ENCODE measurements around the gene LILRB5.
"Not testable (repeated sequence)": the region's sequence is repeated elsewhere in the genome, so short reads cannot be mapped to it uniquely, and the experiment has no call there.

LILRB5 gene

DNA sequence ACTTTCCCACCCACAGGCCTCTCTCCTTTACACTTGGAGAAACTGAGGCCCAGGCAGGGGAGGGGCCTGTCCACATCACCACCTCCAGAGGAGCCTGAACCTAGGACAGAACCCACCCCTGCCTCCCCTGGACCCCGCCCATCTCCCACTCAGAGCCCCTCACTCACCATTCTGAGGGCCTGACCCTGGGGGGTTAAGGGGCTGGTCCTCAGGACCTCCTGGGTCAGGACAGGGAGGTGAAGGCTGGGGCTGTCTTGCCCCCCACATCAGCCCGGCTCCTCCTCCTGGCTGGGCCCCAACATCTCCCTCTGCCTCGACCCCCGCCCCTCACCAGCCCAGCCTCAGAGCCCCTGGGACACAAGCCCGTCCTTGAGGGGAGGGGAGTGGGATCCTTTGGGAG lies 37.4 kb downstream of the LILRB5 start:
- H3K4me1 ChIP-seq; H3K4me3 ChIP-seq; intact Hi-C loops (cut with DNase I; ENCODE audit: low total_unique reads); DNase-seq; H3K27ac ChIP-seq; H3K9me3 ChIP-seq: not testable (repeated sequence)
- peaks cover 0 to 12% (median 0%) of the 10 kb centered on the region in 3 donors for H3K36me3 ChIP-seq
- peaks cover 0 to 34% of the 10 kb centered on the region in 2 donors for H3K27me3 ChIP-seq

DNA sequence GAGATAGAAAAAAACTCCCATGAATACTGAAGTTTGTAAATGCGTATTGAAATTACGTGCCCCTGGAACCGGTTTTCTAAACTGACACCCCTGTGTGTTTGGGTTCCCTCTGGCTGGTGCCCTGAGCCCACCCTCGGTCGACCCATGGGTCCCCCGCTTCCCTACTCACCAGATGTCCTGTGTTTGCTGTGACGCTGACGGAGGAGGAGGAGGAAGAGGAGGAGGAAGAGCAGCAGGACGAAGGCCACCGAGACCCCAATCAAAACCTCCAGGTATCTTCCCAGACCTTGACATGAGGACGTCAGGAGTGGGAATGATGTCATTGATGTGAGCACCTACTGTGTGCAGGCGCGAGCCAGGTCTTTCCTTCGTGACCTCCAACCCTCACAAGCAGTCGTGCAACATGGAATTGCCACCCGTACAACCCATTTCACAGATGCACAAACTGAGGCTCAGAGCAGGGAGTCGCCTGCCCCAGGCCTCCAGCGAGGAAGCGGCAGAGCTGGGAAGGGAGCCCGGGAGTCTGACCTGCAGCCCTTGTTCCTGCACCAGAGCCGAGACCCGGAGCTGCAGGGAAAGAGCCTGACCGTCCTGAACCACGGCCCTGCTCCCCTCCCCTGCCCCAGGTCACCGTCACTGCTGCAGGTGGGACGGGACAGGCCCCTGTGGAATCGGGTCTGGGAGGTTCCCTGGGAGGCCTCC lies 38.0 kb downstream of the LILRB5 start:
- no peak for DNase-seq
- intact Hi-C loops (cut with DNase I; ENCODE audit: low total_unique reads) = no loop called here
- Histone ChIP-seq H3K27me3 (peaks cover 0 to 34% of the 10 kb centered on the region in 2 donors), H3K4me1 (no peaks in the 10 kb centered on the region), H3K36me3 (peaks cover 0 to 12% (median 0%) of the 10 kb centered on the region in 3 donors), H3K9me3 (no peaks in the 10 kb centered on the region), H3K4me3 (no peak overlapping the region), H3K27ac (no peak overlapping the region)
- TF ChIP-seq CTCF (IDR thresholded peaks at IDR 0.05) = no peak

GRCh38 chr19:54218259-54218658 lies 38.8 kb downstream of the LILRB5 start:
- intact Hi-C loops (cut with DNase I; ENCODE audit: low total_unique reads) = no loop called here
- H3K27me3 ChIP-seq = peaks cover 0 to 27% of the 10 kb centered on the region in 2 donors
- H3K4me3 ChIP-seq = no peak overlapping the region
- no peaks in the 10 kb centered on the region for H3K4me1 ChIP-seq
- H3K36me3 ChIP-seq = peaks cover 0 to 12% (median 0%) of the 10 kb centered on the region in 3 donors
- TF ChIP-seq CTCF (IDR thresholded peaks at IDR 0.05) = no peak
- H3K27ac ChIP-seq = no peak overlapping the region
- H3K9me3 ChIP-seq = no peaks in the 10 kb centered on the region
- DNase-seq = no peak

DNA sequence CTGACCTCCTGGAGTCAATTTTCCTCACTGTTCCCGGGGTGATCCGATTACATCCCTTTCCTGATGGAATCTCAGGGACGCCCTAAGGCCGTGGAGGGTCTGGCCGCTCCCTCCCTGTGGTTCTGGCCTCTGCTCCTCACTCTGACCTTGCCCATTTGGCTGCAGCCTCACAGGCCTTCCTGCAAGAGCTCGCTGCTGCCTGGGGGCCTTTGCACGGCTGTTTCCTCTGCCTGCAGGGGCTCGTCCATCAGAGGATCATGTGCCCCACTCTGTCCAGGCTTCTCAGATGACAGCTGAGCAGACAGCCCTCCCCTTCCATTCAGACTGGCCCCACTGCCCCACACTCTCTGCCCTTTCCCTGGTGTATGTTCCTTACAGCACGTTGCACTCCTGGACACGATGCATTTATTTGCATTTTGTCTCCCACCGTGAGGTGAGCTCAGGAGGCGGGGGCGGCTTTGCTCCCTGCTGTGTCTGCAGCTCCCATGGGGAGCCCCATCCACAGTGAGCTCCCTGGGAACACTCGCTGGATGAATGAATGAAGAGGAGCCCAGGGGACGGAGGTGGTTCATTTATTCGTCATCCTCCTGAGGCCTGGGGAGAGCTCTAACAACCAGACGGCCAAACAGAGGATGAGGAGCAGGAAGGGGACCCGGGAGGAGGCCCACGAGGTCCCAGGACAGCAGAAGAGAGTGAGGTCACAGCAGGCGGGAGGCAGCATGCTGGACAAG lies 39.4 kb downstream of the LILRB5 start:
- peaks cover 0 to 12% (median 0%) of the 10 kb centered on the region in 3 donors for H3K36me3 ChIP-seq

DNA sequence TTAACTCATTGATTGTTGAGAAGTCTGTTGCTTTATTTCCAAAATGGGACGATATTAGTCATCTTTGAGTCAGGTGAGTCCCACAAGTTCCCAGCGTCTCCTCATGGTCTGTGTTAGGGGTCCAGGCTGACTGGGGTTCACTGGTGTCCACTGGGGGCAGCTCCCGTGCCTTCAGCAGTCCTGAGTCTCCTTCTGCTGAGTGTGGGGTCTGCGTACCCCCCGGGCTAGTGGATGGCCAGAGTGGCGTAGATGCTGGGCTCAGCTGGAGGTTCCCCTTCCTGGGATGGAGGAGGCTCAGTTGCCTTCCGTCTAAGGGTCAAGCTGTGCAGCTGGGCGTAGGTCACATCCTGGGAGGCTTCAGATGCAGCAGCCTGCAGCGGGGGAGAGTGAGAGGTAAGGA lies 40.2 kb downstream of the LILRB5 start:
- TF ChIP-seq CTCF (IDR thresholded peaks at IDR 0.05) = no peak
- Histone ChIP-seq H3K27ac (no peak overlapping the region), H3K4me3 (no peak overlapping the region), H3K36me3 (peaks cover 0 to 12% (median 0%) of the 10 kb centered on the region in 3 donors), H3K4me1 (no peaks in the 10 kb centered on the region), H3K9me3 (no peaks in the 10 kb centered on the region), H3K27me3 (peaks cover 0 to 14% of the 10 kb centered on the region in 2 donors)
- no peak for DNase-seq
- intact Hi-C loops (cut with DNase I; ENCODE audit: low total_unique reads) = no loop called here

More for the DNA sequence above, 39.4 kb downstream of the LILRB5 start:
- DNase-seq; H3K4me3 ChIP-seq; intact Hi-C loops (cut with DNase I; ENCODE audit: low total_unique reads); H3K4me1 ChIP-seq; H3K9me3 ChIP-seq; H3K27ac ChIP-seq: not testable (repeated sequence)
- H3K27me3 ChIP-seq = peaks cover 0 to 21% of the 10 kb centered on the region in 2 donors

DNA sequence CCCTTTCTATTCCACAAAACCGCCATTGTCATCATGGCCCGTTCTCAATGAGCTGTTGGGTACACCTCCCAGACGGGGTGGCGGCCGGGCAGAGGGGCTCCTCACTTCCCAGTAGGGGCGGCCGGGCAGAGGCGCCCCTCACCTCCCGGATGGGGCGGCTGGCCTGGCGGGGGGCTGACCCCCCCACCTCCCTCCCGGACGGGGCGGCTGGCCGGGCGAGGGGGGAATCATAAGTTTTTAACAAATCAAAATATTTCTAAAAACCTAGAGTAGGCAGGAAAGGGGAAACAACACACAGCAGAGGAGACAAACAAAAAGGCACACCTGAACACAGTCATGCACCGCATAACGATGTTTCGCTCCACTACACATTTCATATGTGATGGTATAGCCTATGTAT lies 42.3 kb downstream of the LILRB5 start:
- H3K27ac ChIP-seq; intact Hi-C loops (cut with DNase I; ENCODE audit: low total_unique reads): not testable (repeated sequence)

GRCh38 chr19:54214217-54214616 lies 42.9 kb downstream of the LILRB5 start:
- intact Hi-C loops (cut with DNase I; ENCODE audit: low total_unique reads); H3K9me3 ChIP-seq: not testable (repeated sequence)

More for the DNA sequence above, 42.3 kb downstream of the LILRB5 start:
- peaks cover 0 to 12% (median 0%) of the 10 kb centered on the region in 3 donors for H3K36me3 ChIP-seq
- not testable (repeated sequence) for H3K9me3 ChIP-seq, H3K4me1 ChIP-seq, DNase-seq, H3K4me3 ChIP-seq, H3K27me3 ChIP-seq

More at GRCh38 chr19:54214217-54214616, 42.9 kb downstream of the LILRB5 start:
- H3K4me1 ChIP-seq = peaks cover 4 to 12% (median 9%) of the 10 kb centered on the region in 4 donors
- H3K27ac ChIP-seq, H3K4me3 ChIP-seq, H3K36me3 ChIP-seq, DNase-seq, H3K27me3 ChIP-seq: not testable (repeated sequence)

All from tibial artery (tissue), 4 donors.